Ovary (tissue), 9 donors: ENCODE results near the gene RASD1. TPM values are rescaled to one million over a fixed set of nuclear protein-coding genes. Genes with fewer than 3 reads are reported as not detected.

ENCODE experiments used
- DNase-seq, 5 donors: peaks; one replicate each; pipeline ENCODE4 v3.0.0-alpha.2; 2019 to 2020
- H3K27ac ChIP-seq, 2 donors: fragments of 200-600 bp; one replicate each; pipeline versions ENCODE4 v1.5.1 to v1.8.0; 2019 to 2022
- H3K27me3 ChIP-seq: fragments of 200-600 bp; one replicate; pipeline ENCODE4 v1.8.0; 2022
- H3K36me3 ChIP-seq: fragments of 200-600 bp; sonication (generic); one replicate; pipeline ENCODE4 v1.5.1; 2019
- H3K4me1 ChIP-seq: one replicate; pipeline ENCODE4 v1.8.1; 2013; ENCODE audit warnings: mild to moderate bottlenecking, moderate library complexity; ENCODE audit not compliant: insufficient read depth
- H3K4me3 ChIP-seq: fragments of 200-600 bp; sonication (generic); one replicate; pipeline ENCODE4 v1.5.1; 2017
- H3K9me3 ChIP-seq, 2 donors: fragments of 200-600 bp in 1 of 2; sonication (generic) in 1 of 2; one replicate each; pipeline versions ENCODE4 v1.5.1 to v1.8.1; 2013 to 2019; ENCODE audit warnings: mild to moderate bottlenecking in 1 of 2, moderate library complexity in 1 of 2
- EP300 ChIP-seq: sonication (generic); formaldehyde crosslinking; IDR thresholded peaks from one replicate; pipeline ENCODE4 v1.6.1; 2017; ENCODE audit warnings: antibody characterized with exemption
- POLR2A ChIP-seq: fragments of 450-650 bp; IDR thresholded peaks from one replicate; pipeline ENCODE4 v1.6.1; 2017; ENCODE audit warnings: antibody characterized with exemption, mild to moderate bottlenecking, moderate library complexity
- WGBS, 3 donors: extraction: QIAGEN DNeasy Blood & Tissue Kit in 1 of 3; methylation state at CpG; one replicate each; pipeline versions ENCODE4 v1.1.5 to v1.1.7; 2013 to 2017; 5-methylcytosine and 5-hydroxymethylcytosine counted together
- intact Hi-C, 4 donors: fragments of 100-400 bp; cut with DNase I; formaldehyde crosslinking; loops; one replicate each; pipeline versions ENCODE4 v1.11.0 to v1.15.1; 2022 to 2023
- polyA plus RNA-seq, 2 donors: library from polyadenylated mRNA; stranded (reverse); fragments of 200-250 nt in 1 of 2; fragments of 350-450 nt in 1 of 2; fragmentation: Illumina TruSeq in 1 of 2; extraction: RNeasy Lipid Tissue Mini Kit (QIAGEN cat#74804) in 1 of 2; gene quantifications; one replicate each; pipeline ENCODE4 v1.2.3, GENCODE V29; 2013 to 2014
- small RNA-seq: library from RNA; depleted of rRNA; stranded (forward); fragments of <200 nt; gene quantifications from one replicate; pipeline ENCODE3, GENCODE V24; 2016
- total RNA-seq, 7 donors: library from RNA; depleted of rRNA in 2 of 7; stranded (reverse); fragments of >200 nt in 2 of 7; fragmentation: NEBNext Ultra II Directional in 3 of 7; extraction: Animal tissue kit (Norgen Biotek cat#: 25700) in 3 of 7; gene quantifications; one replicate each; pipeline versions ENCODE4 v1.1.0 to v1.2.4, GENCODE V29; 2016 to 2023
- TF ChIP-seq, protein P1 (sequence below), 3 donors: fragments of 450-650 bp in 2 of 3; fragments of 200-600 bp in 1 of 3; IDR thresholded peaks; one replicate each; pipeline versions ENCODE4 v1.5.1 to v1.8.0; 2016 to 2022; ENCODE audit warnings: antibody characterized with exemption in 3 of 3, mild to moderate bottlenecking in 1 of 3
- donor health status: DM: no; HTN: no; CAD: no; lungs with moderate emphysema.
- donor health status: DM: no; HTN: no; CAD: no.
- donor health status: Bipolar disorder and iron deficiency.
- donor health status: DM: yes; HTN: yes; CAD: no.
- donor health status: DM: no; HTN: no; CAD: no.
- donor health status: DM: yes; HTN: yes; CAD: no.

The RASD1 gene
- total and polyA plus RNA-seq, 9 donors = 1.9 to 55.9 (median 27.3) TPM

DNA sequence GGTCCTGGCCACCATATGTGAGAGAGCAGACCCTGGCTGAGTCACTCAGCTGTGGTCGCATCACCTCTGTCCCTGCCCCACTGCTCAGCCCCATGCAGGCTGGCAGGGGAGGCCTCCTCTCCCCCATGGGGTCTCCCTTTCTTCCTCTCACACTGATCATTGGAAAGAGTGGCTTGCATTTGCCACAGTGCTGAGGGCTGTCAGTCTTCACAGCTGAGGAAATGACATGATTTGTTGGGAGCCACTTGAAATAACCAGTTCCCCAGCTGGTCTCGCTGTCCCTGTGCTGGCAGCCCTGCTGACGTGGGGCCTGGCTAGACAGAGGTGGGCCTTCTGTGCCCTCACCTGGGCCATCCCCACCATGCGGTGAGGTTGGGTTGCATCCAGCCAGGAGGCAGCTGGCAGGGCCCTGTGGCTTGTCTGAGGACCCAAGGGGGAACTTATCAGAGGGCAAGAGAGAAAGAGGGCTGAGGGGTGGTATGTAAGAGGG is 49.5 kb downstream of the RASD1 start:
- no peak overlapping the region for H3K4me3 ChIP-seq
- no peaks in the 10 kb centered on the region for H3K27me3 ChIP-seq
- DNase-seq = no peak
- no peaks in the 10 kb centered on the region for H3K36me3 ChIP-seq
- TF ChIP-seq POLR2A (no peak), EP300 (no peak)
- TF ChIP-seq, protein P1, sequence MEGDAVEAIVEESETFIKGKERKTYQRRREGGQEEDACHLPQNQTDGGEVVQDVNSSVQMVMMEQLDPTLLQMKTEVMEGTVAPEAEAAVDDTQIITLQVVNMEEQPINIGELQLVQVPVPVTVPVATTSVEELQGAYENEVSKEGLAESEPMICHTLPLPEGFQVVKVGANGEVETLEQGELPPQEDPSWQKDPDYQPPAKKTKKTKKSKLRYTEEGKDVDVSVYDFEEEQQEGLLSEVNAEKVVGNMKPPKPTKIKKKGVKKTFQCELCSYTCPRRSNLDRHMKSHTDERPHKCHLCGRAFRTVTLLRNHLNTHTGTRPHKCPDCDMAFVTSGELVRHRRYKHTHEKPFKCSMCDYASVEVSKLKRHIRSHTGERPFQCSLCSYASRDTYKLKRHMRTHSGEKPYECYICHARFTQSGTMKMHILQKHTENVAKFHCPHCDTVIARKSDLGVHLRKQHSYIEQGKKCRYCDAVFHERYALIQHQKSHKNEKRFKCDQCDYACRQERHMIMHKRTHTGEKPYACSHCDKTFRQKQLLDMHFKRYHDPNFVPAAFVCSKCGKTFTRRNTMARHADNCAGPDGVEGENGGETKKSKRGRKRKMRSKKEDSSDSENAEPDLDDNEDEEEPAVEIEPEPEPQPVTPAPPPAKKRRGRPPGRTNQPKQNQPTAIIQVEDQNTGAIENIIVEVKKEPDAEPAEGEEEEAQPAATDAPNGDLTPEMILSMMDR (IDR thresholded peaks at IDR 0.05) = no peak
- intact Hi-C loops = no loop called here
- 84 to 92% (median 85%) methylated on average over 4 of the region's 4 CpGs for WGBS, 3 donors
- H3K27ac ChIP-seq = no peak overlapping the region
- no peaks in the 10 kb centered on the region for H3K4me1 ChIP-seq
- H3K9me3 ChIP-seq = no peaks in the 10 kb centered on the region

DNA sequence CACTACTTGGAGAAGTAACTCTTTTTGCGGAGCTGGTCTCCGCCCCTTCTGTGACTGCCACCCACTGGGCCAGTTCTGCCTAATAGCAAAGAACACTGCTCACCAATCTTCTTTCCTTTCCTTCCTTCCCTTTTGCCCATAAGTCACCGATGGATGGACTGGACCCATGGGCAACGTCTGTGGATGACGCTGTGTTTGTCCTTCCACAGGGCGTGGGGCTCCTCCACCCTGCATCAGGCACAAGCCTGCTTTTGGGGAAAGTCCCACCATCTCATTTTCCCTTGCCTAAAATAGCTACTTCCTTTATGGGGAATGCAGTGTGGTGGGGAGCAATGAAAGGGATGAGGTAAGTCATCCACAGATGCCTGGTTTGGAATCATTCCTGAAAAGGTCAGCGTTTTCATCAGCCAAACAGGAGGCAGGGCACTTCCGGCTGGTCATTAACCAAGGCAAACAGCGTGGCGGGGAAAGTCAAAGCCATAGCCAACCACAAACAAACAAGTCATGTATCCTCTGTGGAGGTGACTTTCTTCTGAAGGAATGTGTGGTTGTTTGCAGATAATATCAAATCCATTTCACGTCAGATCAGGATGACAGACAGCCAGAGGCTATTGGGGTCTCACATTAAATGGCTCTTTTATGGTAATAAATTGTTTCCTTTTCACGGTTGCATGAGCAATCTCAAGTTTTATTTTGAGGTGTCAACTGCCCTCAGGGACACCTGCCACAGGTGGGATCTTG is 50.1 kb downstream of the RASD1 start:
- Histone ChIP-seq H3K36me3 (no peaks in the 10 kb centered on the region), H3K27ac (no peak overlapping the region), H3K9me3 (no peaks in the 10 kb centered on the region), H3K27me3 (no peaks in the 10 kb centered on the region), H3K4me1 (no peaks in the 10 kb centered on the region), H3K4me3 (no peak overlapping the region)
- TF ChIP-seq, protein P1 (IDR thresholded peaks at IDR 0.05) = no peak
- TF ChIP-seq POLR2A = no peak
- TF ChIP-seq EP300 = no peak
- 57 to 62% (median 58%) methylated on average over 12 of the region's 12 CpGs for WGBS, 3 donors
- no peak for DNase-seq
- intact Hi-C loops = no loop called here

DNA sequence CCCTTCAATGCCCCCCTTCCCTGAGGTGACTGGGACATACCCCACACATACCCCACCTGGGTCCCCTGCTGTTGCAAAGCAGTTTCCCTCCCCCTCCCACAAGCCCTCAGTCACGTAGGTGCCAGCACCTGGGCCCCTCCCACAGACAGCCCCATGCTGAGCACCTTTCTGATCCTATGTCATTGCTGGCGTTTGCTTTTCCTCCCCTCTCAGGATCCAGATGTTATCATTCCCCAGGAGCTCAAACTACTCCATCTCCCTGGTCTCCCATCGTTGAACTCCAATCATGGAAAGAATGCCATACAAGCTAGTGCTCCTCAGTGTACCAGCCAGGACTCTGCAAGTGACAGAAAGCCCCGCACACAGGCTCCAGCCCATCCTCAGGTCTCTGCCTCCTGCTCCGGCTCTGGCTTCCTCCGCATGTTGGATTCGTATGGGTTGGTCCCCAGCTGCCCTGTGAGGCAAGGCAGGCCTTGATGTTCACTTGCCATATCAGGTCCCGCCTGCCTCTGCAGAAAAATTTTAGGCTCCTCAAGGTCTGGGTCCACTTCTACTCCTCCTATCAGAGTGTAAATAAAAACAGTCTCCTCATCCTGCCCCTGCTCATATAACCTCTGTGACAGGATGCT is 50.8 kb downstream of the RASD1 start:
- H3K27ac ChIP-seq = no peak overlapping the region
- H3K4me1 ChIP-seq = no peaks in the 10 kb centered on the region
- DNase-seq = no peak
- no peaks in the 10 kb centered on the region for H3K27me3 ChIP-seq
- TF ChIP-seq POLR2A (no peak), EP300 (no peak)
- TF ChIP-seq, protein P1 (IDR thresholded peaks at IDR 0.05) = no peak
- H3K36me3 ChIP-seq = no peaks in the 10 kb centered on the region
- 44 to 52% (median 50%) methylated on average over 8 of the region's 8 CpGs for WGBS, 3 donors
- intact Hi-C loops = no loop called here
- no peaks in the 10 kb centered on the region for H3K9me3 ChIP-seq
- no peak overlapping the region for H3K4me3 ChIP-seq

Small RNAs within 50 kb of the gene (small RNA-seq; reads per million reads assigned to genes)
- gene RF00019 = not detected

Other genes with a start within 250 kb of the RASD1 start
- gene COPS3, start 215.1 kb downstream of the RASD1 start, total RNA-seq = 10 to 100 TPM; 43.8 to 68.8 (median 49.9) TPM
- 10 to 100 TPM; 38.1 to 60.1 TPM for gene COPS3, start 215.1 kb downstream of the RASD1 start, polyA plus RNA-seq
- 1 to 10 TPM; 3.8 to 6.6 (median 5.2) TPM for gene NT5M, start 193.0 kb downstream of the RASD1 start, total RNA-seq
- gene NT5M, start 193.0 kb downstream of the RASD1 start, polyA plus RNA-seq = 1 to 10 TPM in 1 of 2 donors, under 1 TPM in 1; 0.53 to 4.9 TPM
- 10 to 100 TPM; 12.5 to 15.7 (median 14.1) TPM for gene MED9, start 19.4 kb downstream of the RASD1 start, total RNA-seq
- gene MED9, start 19.4 kb downstream of the RASD1 start, polyA plus RNA-seq = 10 to 100 TPM; 11.5 to 13.8 TPM
- 10 to 100 TPM; 21.6 to 62.8 (median 36.6) TPM for gene PEMT, start 95.3 kb upstream of the RASD1 start, total RNA-seq
- 10 to 100 TPM in 1 of 2 donors, 1 to 10 TPM in 1; 6.6 to 32.5 TPM for gene PEMT, start 95.3 kb upstream of the RASD1 start, polyA plus RNA-seq
- gene RAI1, start 185.1 kb upstream of the RASD1 start, total RNA-seq = 10 to 100 TPM; 16.3 to 57.7 (median 37.5) TPM
- gene RAI1, start 185.1 kb upstream of the RASD1 start, polyA plus RNA-seq = 10 to 100 TPM in 1 of 2 donors, 1 to 10 TPM in 1; 1.5 to 14.5 TPM